Measurements from ENCODE around the gene FAM156A. TPM values are rescaled to one million over a fixed set of nuclear protein-coding genes. Genes with fewer than 3 reads are reported as not detected.
"Not testable (repeated sequence)": the region's sequence is repeated elsewhere in the genome, so short reads cannot be mapped to it uniquely, and the experiment has no call there.

FAM156A gene
- total RNA-seq, 1 experiment from 2014 or later: 16.2 TPM

GRCh38 chrX:52933213-52933612 lies 25.1 kb downstream of the FAM156A start (continued):
- TF ChIP-seq MAX (IDR thresholded peaks at IDR 0.05) (no peak), ATF3 (IDR thresholded peaks at IDR 0.05) (no peak), RAD21 (IDR thresholded peaks at IDR 0.05; ENCODE audit: low read depth) (no peak), REST (IDR thresholded peaks at IDR 0.05; ENCODE audit: low read depth) (no peak)

GRCh38 chrX:52930214-52930613 lies 28.1 kb downstream of the FAM156A start:
- POLR2A ChIA-PET; H3K27ac ChIP-seq (ENCODE audit: low read depth, low read length); H3K4me3 ChIP-seq (replicated peaks in 1 of 2; ENCODE audit: low read depth in 1 of 2, low read length in 2 of 2); ATAC-seq; H3K9me3 ChIP-seq (ENCODE audit: control insufficient read depth in 1 of 2, insufficient read depth in 1 of 2, low read depth in 1 of 2, low read length in 2 of 2); H3K9me2 ChIP-seq (ENCODE audit: insufficient read depth); intact Hi-C loops (cut with micrococcal nuclease); RAD21 ChIA-PET (ENCODE audit: low non-redundant PET in 1 of 2, low total read pairs in 2 of 2, uncharacterized antibody in 2 of 2, unreplicated experiment in 2 of 2); BruUV-seq (replicated peaks); H2AFZ ChIP-seq (ENCODE audit: low read depth, low read length, poor library complexity, severe bottlenecking); H3K4me2 ChIP-seq (ENCODE audit: low read length); CTCF ChIA-PET; H4K20me1 ChIP-seq (ENCODE audit: insufficient read depth); H3K4me1 ChIP-seq (ENCODE audit: control insufficient read depth in 1 of 2, insufficient read depth in 2 of 2, low read length in 2 of 2); H3K9ac ChIP-seq (ENCODE audit: low read length); H3K79me2 ChIP-seq (ENCODE audit: insufficient read depth, low read length); DNase-seq (ENCODE audit: low read depth, low spot score); H3K27me3 ChIP-seq (ENCODE audit: insufficient read depth, low read length); H3K36me3 ChIP-seq (ENCODE audit: control insufficient read depth in 1 of 2, insufficient read depth in 2 of 2, low read length in 2 of 2): not testable (repeated sequence)

Data from HCT116 (cell line).